Measurements from ENCODE around the gene MLH1.

Gene MLH1

GRCh38 chr3:37099469-37099868 lies 106.2 kb downstream of the MLH1 start:
- no peaks in the 10 kb centered on the region for H3K4me1 ChIP-seq (ENCODE audit: insufficient read depth, low read length, severe bottlenecking)
- H3K4me2 ChIP-seq (ENCODE audit: low read length), result no peak overlapping the region
- no peaks in the 10 kb centered on the region for H3K79me2 ChIP-seq (ENCODE audit: insufficient read depth, low read length)
- H4K20me1 ChIP-seq (ENCODE audit: insufficient read depth, low read length), result no peaks in the 10 kb centered on the region
- H3K27me3 ChIP-seq (ENCODE audit: insufficient read depth, low read length), result no peaks in the 10 kb centered on the region
- no peaks in the 10 kb centered on the region for H3F3A ChIP-seq (ENCODE audit: insufficient read depth, low read length)
- TF ChIP-seq EZH2 (IDR thresholded peaks at IDR 0.05; ENCODE audit: borderline replicate concordance, low read length), result no peak
- TF ChIP-seq, protein P1, sequence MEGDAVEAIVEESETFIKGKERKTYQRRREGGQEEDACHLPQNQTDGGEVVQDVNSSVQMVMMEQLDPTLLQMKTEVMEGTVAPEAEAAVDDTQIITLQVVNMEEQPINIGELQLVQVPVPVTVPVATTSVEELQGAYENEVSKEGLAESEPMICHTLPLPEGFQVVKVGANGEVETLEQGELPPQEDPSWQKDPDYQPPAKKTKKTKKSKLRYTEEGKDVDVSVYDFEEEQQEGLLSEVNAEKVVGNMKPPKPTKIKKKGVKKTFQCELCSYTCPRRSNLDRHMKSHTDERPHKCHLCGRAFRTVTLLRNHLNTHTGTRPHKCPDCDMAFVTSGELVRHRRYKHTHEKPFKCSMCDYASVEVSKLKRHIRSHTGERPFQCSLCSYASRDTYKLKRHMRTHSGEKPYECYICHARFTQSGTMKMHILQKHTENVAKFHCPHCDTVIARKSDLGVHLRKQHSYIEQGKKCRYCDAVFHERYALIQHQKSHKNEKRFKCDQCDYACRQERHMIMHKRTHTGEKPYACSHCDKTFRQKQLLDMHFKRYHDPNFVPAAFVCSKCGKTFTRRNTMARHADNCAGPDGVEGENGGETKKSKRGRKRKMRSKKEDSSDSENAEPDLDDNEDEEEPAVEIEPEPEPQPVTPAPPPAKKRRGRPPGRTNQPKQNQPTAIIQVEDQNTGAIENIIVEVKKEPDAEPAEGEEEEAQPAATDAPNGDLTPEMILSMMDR (IDR thresholded peaks at IDR 0.05; ENCODE audit: low read length), result no peak
- no peak overlapping the region for H2AFZ ChIP-seq (ENCODE audit: low read length)
- no peak overlapping the region for H3K9ac ChIP-seq (ENCODE audit: low read length)
- no peaks in the 10 kb centered on the region for H3K9me2 ChIP-seq (ENCODE audit: low read depth, low read length)
- H3K27ac ChIP-seq (ENCODE audit: low read depth, low read length, poor library complexity, severe bottlenecking), result no peak overlapping the region
- no peaks in the 10 kb centered on the region for H3K9me3 ChIP-seq (ENCODE audit: low read length)
- H3K4me3 ChIP-seq (ENCODE audit: low read depth, low read length, poor library complexity, severe bottlenecking), result no peak overlapping the region
- no peaks in the 10 kb centered on the region for H3K36me3 ChIP-seq (ENCODE audit: insufficient read depth, low read length)

- Histone ChIP-seq H3K4me3 (ENCODE audit: low read depth, low read length, poor library complexity, severe bottlenecking) (no peak overlapping the region), H3F3A (ENCODE audit: insufficient read depth, low read length) (no peaks in the 10 kb centered on the region), H3K79me2 (ENCODE audit: insufficient read depth, low read length) (no peaks in the 10 kb centered on the region), H3K27ac (ENCODE audit: low read depth, low read length, poor library complexity, severe bottlenecking) (no peak overlapping the region), H3K27me3 (ENCODE audit: insufficient read depth, low read length) (no peaks in the 10 kb centered on the region), H3K9ac (ENCODE audit: low read length) (no peak overlapping the region), H3K4me2 (ENCODE audit: low read length) (no peak overlapping the region), H2AFZ (ENCODE audit: low read length) (no peak overlapping the region), H3K4me1 (ENCODE audit: insufficient read depth, low read length, severe bottlenecking) (no peaks in the 10 kb centered on the region), H3K9me2 (ENCODE audit: low read depth, low read length) (no peaks in the 10 kb centered on the region), H3K36me3 (ENCODE audit: insufficient read depth, low read length) (no peaks in the 10 kb centered on the region), H3K9me3 (ENCODE audit: low read length) (no peaks in the 10 kb centered on the region), H4K20me1 (ENCODE audit: insufficient read depth, low read length) (no peaks in the 10 kb centered on the region)
- no peak for TF ChIP-seq EZH2 (IDR thresholded peaks at IDR 0.05; ENCODE audit: borderline replicate concordance, low read length)
- TF ChIP-seq, protein P1 (IDR thresholded peaks at IDR 0.05; ENCODE audit: low read length), result no peak
Observed at GRCh38 chr3:37100411-37100810, 107.1 kb downstream of the MLH1 start.
